Measurements from ENCODE around the gene LPP.
A peak's percentile ranks its signal among the peaks of the same experiment; 100 is the strongest.
"Not testable (repeated sequence)": the region's sequence is repeated elsewhere in the genome, so short reads cannot be mapped to it uniquely, and the experiment has no call there.

LPP gene

GRCh38 chr3:188589071-188589470, 435.1 kb downstream of the LPP start:
- no peak for DNase-seq (ENCODE audit: low read depth)

DNA sequence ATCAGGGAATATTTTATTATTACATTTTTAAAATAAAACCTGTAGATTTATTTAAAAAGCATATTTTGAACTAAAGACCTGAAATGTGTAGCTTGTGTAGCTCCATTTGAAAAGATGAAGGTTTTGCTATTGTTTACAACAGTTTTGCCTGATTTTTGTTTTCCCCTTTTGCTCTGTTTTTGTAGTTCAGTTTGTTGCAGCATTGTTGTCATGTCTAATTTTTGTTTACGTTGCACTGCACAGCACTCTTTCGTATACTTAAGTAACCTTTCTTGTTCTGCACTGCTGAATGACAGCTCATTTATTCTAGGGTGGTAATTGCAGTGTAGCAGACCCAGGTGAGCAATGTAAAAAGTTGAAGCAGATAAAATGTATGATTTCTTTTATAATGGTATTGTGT, 435.8 kb downstream of the LPP start:
- no peak for DNase-seq (ENCODE audit: low read depth)

DNA sequence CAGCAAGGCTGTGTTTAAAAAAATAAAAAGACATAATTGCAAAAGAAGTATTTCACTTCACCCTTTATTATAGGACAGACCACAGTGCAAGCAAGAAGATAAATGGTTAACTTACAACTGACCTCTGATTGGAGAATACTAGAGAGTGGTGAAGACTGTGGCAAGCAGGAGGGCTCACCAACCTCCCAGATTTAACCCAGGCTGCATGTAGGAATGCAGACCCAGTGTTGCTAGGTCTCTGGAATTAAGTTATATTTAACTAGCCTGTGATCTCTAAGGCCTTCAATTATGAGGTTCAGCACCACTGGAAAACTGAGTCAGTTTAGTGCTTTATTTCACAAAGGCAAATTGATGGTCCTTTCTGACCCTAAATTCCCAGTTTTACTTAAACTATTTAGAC, 436.6 kb downstream of the LPP start:
- no peak for DNase-seq (ENCODE audit: low read depth)

- peak; percentile 93 for DNase-seq (ENCODE audit: low read depth)
Observed at GRCh38 chr3:188594139-188594538, 440.2 kb downstream of the LPP start.

- peak; percentile 80 for DNase-seq (ENCODE audit: low read depth)
Observed at GRCh38 chr3:188595890-188596376, 442.0 kb downstream of the LPP start.

DNA sequence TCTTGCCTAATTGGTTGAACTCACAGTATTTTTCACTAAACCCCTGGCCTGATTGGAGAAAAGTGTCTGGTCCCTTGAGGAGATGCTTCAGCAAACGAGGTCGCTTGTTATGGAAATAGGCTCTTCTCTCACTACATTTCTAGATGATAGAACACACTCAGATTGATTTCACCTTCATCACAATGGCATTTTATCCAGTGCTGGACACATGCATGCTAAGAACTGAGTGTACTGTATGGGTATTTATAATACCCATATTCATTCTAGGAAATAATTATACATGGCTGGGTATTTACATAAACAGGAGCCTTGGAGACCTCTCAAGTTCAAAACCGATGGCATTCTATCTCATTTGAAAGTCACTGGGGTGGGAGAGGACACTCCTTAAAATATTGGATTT, 444.9 kb downstream of the LPP start:
- DNase-seq (ENCODE audit: low read depth), result no peak

DNA sequence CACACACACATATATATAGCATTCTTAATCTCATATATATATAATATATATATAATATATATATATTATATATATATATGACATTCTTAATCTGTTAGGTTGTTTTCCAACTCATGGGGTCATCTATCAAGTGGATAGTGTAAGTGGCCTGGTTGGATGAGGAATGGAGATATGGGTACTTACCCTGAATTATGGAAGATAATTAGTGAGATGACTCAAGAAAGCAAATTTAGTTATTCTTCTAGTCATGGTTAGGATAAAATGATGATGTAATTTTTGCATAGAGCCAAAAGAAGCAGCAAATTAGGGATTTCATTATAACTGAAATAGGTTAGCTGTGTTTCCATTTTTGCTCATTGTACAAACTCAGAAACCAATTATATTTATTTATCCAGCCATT, 448.2 kb downstream of the LPP start:
- no peak for DNase-seq (ENCODE audit: low read depth)

- DNase-seq (ENCODE audit: low read depth), result no peak
Observed at GRCh38 chr3:188602620-188603019, 448.7 kb downstream of the LPP start.

- no peak for DNase-seq (ENCODE audit: low read depth)
Observed at GRCh38 chr3:188604651-188605050, 450.7 kb downstream of the LPP start.

GRCh38 chr3:188605231-188605630, 451.3 kb downstream of the LPP start:
- no peak for DNase-seq (ENCODE audit: low read depth)

DNA sequence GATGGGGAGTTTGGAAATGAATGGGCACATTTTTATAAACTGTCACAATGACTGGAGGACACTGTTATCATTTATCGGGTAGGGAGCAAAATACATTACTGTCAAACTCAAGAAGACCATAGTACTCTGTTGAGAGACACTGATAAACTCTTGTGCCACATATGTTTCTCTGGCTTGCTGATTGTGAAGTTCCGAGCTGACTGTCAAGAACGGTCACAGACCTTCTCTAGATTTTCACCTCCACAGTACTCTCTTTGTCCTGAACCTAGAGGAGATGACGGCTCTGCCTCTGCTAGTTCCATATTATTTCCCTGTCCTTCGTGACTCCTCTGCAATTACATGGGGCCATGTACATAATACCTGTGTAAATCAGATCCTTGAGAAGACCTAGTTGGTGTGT, 451.9 kb downstream of the LPP start:
- no peak for DNase-seq (ENCODE audit: low read depth)

- DNase-seq (ENCODE audit: low read depth), result no peak
Observed at GRCh38 chr3:188607805-188608315, 453.9 kb downstream of the LPP start.

- DNase-seq (ENCODE audit: low read depth), result no peak
Observed at GRCh38 chr3:188608401-188608800, 454.4 kb downstream of the LPP start.

DNA sequence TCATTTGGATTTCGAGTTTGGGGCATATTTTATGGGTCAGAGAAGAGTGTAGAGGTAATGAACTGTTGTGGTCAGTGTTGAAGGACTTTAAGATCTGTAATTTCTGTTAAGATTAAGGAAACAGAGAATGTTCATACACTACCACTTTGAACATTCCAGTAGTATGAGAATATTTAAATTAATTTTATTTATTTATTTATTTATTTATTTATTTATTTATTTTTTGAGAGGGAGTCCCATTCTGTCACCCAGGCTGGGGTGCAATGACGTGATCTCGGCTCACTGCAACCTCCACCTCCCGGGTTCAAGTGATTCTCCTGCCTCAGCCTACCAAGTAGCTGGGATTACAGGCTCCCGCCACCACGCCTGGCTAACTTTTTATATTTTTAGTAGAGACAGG, 459.8 kb downstream of the LPP start:
- not testable (repeated sequence) for DNase-seq (ENCODE audit: low read depth)

GRCh38 chr3:188617270-188617669, 463.3 kb downstream of the LPP start:
- no peak for DNase-seq (ENCODE audit: low read depth)

- DNase-seq (ENCODE audit: low read depth), result no peak
Observed at GRCh38 chr3:188617988-188618701, 464.2 kb downstream of the LPP start.

- no peak for DNase-seq (ENCODE audit: low read depth)
Observed at GRCh38 chr3:188620752-188621151, 466.8 kb downstream of the LPP start.

- peak; percentile 18 for DNase-seq (ENCODE audit: low read depth)
Observed at GRCh38 chr3:188624384-188624783, 470.4 kb downstream of the LPP start.

DNA sequence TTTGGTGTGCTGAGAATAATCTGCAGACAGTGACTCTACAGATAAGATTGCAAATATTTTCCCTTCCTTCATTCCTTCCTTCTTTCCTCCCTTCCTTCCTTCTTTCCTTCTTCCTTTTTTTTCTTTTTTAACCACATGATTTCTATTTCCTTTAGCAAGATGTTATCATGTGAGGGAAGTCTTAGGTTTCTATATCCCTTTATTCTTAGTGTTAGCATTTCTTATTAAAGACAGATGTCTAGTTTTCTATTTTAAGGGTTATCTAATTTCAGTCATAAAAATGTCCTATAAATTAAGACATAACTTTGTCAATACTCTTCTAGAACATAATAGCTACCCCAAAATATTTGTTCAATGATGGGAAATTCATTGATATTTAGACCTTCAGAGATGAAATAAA, 470.9 kb downstream of the LPP start:
- DNase-seq (ENCODE audit: low read depth), result no peak

DNA sequence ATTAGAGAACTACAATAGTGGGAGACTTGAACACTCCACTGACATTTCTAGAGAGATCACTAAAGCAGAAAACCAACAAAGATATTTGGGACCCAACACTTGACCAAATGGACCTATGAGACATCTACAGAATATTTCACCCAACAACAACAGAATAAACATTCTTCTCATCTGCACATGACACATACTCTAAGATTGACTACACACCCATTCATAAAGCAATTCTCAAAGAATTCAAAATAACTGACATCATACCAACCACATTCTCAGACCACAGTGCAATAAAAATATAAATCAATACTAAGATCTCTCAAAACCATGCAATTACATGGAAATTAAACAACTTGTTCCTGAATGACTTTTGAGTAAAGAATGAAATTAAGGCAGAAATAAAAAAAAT, 473.7 kb downstream of the LPP start:
- DNase-seq (ENCODE audit: low read depth), result peak; percentile 95

DNA sequence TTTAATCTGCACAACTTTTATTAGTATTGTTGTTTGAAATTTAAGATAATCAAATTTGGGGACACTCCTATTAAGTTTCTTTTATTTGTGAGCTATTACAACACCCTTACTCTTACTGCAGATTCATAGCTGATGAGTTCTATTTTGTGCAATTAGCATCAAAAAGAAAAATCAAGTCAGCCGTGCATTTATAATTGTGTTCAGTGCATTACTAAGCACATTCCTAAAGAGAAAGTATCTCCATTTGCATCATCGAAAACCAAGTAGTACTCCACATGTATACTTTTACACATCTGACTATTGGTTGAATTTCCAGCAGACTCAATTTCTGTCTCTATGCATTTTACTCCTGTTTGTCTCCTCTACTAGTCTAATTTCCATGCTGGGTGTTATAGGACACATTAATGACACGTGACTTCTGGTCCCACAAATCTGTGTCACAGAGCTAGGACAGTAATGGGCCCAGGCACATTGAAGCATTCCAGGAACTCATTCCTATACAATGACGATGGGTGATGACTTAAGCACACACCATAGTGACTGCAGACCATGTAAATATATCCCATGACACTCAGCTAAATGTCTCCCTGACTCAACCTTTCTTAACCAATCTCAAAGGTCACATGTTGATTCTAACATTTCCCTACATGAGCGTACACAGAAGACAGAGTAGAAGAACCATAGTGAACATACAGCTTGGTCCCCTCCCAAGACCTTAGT, 477.5 kb downstream of the LPP start:
- peak; percentile 97 for DNase-seq (ENCODE audit: low read depth)

- DNase-seq (ENCODE audit: low read depth), result no peak
Observed at GRCh38 chr3:188633206-188633605, 479.2 kb downstream of the LPP start.

GRCh38 chr3:188634285-188634684, 480.3 kb downstream of the LPP start:
- DNase-seq (ENCODE audit: low read depth), result no peak

Measured in ELR (cell line).